ENCODE data around the gene FBXW5.

The FBXW5 gene

DNA sequence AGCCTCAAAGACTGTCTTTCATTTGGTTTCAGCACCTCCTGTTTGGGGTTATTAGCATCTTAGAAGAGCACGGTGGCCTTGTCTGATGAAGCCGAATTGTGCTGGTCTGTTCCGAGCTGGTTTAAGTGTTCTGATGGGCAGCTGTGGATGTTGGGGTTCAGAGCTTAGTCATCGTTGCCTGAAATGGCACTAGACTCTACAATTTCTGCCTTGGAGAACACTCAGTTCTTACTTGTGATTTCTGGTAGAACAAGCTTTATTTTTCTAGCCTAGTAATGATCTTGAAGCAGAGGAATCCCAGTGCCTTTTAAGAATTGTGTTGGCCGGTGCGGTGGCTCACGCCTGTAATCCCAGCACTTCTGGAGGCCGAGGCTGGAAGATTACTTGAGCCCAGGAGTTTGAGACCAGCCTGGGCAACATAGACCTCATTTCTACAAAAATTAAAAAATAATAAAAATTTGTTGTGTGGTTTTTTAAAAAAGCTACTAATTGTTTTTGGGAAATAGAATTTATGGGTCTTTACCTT lies 7.8 kb downstream of the FBXW5 start:
- no peak for DNase-seq (ENCODE audit: low read depth in 1 of 2, low spot score in 1 of 2)

DNA sequence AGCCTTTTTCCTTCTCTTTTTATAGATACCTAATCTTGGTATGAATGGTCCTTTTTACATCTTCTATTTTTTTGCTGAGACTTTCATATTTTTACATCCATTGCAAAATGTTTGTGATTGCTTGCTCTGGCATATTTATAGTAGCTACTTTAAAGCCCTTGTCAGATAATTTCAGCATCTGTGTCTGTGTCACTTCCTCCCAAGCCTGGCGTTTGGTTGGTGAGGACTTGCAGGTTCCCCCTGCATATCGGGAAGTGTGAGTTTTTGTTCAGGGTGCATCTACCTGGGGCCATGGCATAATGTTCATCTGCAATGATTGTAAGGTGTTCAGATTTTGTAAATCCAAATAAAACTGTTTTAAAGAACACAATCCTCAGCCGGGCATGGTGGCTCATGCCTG lies 8.9 kb downstream of the FBXW5 start:
- no peak for DNase-seq (ENCODE audit: low read depth in 1 of 2, low spot score in 1 of 2)

DNA sequence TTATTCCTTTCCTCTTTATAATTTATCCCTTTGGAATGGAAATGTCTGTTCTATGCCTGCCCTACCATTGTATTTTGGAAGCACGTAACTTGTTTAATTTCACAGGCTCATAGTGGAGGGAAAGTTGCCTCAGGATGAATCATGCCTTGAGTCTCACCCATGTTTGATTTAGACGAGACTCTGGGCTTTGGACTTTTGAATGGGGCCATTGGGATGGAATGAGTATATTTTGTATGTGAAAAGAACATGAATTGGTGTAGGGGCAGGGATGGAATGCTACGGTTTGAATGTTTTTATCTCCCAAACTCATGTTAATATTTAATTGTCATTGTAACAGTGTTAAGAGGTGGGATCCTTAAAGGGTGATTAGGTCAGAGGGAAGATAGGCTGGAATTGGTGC lies 10.3 kb downstream of the FBXW5 start:
- no peak for DNase-seq (ENCODE audit: low read depth in 1 of 2, low spot score in 1 of 2)

DNA sequence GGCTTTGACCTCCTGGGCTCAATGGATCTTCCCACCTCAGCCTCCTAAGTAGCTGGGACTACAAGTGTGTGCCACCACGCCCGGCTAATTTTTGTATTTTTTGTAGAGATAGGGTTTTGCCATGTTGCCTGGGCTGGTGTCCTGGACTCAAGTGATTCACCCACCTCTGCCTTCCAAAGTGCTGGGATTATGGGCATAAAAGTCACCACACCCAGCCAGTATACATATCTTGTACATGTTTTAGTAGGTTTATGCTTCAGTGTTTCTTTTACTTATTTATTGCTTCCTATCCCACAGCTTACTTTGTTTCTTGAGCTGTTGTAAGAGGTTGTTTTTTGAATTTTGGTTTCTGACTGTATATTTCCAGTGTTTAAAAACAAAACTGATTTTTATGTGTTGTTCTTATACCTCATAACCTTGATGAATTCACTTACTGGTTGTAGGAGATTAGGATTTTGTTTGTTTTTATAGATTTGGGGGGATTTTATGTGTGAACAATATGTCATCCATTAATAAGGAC lies 12.9 kb downstream of the FBXW5 start:
- DNase-seq (ENCODE audit: low read depth in 1 of 2, low spot score in 1 of 2), result no peak

DNA sequence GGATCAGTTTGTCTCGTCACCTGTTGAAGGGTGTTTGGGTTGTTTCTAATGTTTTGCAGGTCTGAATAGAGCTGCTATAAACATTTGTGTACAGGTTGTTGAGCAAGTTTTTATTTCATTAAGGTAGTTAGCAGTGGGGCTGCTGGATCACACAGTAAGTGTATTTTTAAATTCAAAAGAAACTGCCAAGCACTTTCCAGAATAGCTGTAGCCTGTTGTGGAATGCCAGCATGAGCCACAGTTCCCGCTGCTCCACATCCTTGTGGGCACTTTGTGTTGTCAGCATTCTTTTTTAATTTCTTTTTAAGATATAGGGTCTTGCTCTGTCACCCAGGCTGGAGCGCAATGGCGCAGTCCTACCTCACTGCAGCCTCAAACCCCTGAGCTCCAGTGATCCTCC lies 14.5 kb downstream of the FBXW5 start:
- no peak for DNase-seq (ENCODE audit: low read depth in 1 of 2, low spot score in 1 of 2)

DNA sequence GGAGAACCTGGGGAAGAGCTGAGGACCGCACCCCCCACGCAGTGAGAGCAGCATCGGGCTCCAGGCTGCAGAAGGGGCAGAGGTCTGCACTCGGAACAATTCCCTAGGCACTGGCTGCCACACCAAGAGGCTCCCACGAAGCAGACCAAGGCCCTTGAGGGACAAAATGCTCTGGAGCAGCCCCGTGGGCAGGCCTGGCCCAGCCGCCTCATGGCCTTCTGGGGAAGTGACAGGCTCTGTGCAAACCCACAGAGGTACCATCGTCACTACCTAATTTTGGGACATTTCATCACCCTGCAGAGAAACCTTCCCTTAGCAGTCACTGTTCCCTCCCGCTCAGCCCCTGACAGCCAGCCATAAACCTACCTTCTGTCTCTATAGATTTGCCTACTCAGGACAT lies 15.9 kb downstream of the FBXW5 start:
- DNase-seq (ENCODE audit: low read depth in 1 of 2, low spot score in 1 of 2), result no peak

DNA sequence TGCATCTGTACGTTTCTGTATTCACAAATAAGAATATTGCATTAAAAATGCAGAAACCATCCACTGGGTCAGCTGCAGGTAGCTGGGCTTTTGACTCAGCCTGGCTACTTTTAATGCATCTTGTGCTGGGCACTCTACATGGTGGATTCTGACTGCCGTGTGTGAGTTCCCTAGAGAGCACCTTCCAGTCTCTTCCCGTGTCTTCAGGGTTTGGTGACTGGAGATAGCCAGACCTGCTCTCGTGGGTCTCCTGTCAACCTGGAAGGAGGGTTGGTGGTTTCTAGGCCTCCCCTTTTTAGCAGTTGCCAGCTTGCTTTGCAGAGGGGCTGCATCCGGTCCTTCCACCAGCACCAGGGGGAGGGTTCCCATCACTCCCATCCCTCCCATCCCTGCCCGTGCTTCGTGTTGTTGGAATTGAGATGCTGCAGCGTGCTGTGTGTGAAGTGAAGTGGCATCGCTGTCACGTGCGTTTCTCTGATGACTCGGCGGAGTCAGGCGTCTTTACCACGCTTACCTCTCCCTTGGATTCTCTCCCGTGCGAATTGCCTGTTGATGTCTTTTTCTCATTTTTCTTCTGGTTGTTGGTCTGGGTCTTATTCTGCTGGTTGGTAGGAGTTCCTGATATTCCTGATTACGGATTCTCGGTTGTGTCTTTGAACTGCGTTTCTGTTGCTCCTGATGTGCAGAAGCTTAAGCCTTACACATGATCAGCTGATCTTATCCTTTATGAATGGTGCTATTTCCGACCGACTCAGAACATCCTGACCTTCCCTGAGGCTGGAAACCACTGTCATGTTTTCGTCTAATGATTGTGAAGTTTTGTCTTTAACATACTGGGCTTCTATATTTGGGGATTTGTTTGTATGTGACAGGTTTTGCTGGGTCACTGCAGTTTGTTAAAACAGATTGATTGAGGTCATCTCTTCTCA lies 16.9 kb downstream of the FBXW5 start:
- DNase-seq (ENCODE audit: low read depth in 1 of 2, low spot score in 1 of 2), result no peak

DNA sequence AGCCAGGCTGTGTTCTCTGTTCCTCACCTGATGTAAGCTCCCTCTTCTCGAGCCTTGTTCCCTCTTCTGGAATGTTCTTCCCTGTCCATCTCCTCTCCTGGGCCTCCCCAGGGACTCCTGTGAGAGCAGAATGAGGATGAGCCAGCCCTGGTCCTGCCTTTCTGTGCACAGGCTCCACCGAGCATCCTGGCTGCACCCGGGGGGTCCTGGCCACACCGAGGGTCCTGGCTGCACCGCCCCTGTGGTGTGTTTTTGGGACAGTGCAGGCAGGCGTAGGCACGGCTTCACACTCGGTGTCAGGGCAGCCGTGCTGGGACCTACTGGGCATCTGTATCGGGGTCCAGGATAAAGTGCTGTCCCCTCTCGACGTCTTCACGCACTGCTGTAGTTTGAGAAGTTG lies 17.8 kb downstream of the FBXW5 start:
- no peak for DNase-seq (ENCODE audit: low read depth in 1 of 2, low spot score in 1 of 2)

DNA sequence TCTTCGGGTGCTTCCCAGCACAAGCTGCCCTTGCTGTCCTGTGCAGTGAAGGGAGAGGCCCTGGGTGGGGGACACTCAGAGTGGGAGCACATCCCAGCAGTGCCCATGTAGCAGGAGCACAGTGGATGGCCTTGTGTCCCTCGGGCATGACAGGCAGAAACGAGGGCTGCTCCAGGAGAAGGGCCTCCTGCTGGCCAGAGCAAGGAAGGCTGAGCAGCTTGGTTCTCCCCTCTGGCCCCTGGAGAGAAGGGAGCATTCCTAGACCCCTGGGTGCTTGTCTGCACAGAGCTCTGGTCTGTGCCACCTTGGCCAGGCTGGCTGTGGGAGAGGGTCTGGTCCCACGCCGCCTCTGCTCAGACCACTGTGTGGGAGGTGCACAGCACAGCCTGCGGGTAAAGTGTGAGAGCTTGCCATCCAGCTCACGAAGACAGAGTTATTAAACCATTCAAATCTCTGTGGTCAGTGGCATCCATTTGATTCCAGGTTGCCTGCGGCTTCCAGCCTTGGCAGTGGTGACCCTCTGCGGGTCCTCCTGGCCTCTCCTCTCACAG lies 18.3 kb downstream of the FBXW5 start:
- DNase-seq (ENCODE audit: low read depth in 1 of 2, low spot score in 1 of 2), result no peak

DNA sequence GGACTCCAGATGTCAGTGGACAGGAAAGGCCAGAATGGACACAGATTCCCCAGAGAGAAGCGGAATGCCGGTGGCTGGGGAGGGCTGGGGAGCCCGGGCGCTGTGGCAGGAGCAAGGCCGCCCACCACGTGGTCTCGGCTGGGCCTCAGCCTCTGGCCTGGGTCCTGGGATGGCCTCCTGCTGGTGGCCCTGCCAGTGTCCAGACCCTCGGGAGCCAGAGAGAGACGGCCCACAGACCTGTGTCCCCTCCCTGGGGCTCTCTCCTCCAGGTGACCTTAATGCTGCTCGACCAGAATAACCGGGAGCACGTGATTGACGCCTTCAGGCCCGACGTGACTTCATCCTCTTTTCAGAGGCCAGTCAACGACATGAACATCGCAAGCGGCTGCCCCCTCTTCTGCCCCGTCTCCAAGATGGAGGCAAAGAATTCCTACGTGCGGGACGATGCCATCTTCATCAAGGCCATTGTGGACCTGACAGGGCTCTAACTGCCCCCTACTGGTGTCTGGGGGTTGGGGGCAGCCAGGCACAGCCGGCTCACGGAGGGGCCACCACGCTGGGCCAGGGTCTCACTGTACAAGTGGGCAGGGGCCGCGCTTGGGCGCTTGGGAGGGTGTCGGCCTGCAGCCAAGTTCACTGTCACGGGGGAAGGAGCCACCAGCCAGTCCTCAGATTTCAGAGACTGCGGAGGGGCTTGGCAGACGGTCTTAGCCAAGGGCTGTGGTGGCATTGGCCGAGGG lies 19.0 kb downstream of the FBXW5 start:
- no peak for DNase-seq (ENCODE audit: low read depth in 1 of 2, low spot score in 1 of 2)

DNA sequence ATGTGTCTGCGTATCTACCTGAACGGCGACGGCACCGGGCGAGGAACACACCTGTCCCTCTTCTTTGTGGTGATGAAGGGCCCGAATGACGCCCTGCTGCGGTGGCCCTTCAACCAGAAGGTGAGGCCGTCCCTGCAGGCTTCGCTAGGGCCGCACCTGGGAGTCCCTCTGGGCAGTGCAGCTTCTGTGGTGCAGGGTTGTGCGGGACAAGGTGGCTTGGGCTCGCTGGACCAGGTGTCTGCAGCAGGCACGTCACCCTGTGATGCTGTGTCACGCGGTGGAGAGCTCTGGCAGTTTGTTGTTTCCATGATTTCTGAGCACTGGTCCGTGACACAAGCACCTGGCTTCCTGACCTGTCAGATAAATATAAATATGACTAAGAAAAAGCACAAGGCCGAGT lies 20.7 kb downstream of the FBXW5 start:
- no peak for DNase-seq (ENCODE audit: low read depth in 1 of 2, low spot score in 1 of 2)

DNA sequence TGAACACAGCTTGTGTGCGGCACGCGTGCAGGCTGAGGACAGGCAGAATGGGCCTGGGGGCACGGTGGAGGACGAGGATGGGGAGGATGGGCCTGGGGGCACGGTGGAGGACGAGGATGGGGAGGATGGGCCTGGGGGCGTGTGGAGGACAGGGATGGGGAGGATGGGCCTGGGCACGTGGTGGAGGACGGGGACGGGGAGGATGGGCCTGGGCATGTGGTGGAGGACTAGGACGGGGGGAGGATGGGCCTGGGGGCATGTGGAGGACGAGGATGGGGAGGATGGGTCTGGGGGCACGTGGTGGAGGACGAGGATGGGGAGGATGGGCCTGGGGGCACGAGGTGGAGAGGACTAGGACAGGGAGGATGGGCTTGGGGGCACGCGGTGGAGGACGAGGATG lies 22.0 kb downstream of the FBXW5 start:
- DNase-seq (ENCODE audit: low read depth in 1 of 2, low spot score in 1 of 2), result no peak

DNA sequence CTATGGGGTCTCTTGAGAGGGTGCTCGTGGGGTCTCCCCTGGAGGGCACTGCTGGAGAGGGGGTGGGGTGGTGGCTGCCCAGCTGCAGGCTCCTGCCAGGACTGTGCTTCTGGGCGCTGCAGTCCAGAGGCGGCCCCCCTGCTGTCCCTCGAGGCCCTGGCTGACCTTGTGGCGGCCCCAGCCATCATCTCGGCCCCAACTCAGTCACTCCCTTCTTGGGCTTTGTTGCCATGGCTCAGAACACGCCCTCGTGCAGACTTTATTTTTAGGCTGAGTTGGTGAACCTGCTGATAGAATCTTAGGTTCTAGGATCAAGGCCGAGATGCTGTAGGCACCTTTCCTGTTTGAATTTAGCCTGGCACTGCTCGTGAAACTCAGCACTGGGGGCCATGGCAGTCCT lies 22.8 kb downstream of the FBXW5 start:
- no peak for DNase-seq (ENCODE audit: low read depth in 1 of 2, low spot score in 1 of 2)

DNA sequence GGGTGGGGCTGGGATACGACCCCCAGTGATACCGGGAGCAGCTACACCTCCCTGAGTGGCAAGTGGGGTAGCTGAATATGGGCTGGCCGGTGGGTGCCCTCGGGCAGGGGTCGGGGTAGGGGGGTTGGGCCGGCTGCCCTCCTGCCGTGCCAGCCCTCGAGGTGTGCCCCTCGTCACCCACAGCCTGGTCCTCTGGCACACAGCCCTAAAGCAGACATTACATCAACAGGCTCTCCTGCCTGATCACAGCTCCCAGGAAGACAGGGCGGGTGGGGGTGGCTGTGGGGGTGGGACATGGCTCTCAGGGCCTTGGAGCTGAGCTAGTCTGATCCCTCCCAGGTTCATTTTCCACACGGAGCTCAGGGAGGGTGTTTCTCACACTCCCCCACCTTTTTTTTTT lies 23.2 kb downstream of the FBXW5 start:
- DNase-seq (ENCODE audit: low read depth in 1 of 2, low spot score in 1 of 2), result no peak

DNA sequence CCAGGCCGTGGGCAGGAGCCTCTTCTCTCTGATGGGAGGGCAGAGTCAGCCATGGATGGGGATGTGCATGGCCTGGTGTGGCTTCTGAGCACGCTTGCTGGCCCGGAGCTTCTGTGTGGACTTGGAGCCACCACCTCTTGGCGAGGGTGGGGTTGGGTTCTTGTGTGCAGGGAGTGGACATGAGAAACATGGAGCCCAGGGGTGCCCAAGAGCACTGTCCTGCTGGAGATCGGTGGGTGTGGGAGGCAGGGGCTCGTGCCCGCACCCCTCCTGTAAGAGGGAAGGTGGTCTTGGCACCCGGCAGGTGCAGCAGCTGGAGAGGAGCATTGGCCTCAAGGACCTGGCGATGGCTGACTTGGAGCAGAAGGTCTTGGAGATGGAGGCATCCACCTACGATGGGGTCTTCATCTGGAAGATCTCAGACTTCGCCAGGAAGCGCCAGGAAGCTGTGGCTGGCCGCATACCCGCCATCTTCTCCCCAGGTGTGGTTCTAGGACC lies 23.8 kb downstream of the FBXW5 start:
- no peak for DNase-seq (ENCODE audit: low read depth in 1 of 2, low spot score in 1 of 2)

DNA sequence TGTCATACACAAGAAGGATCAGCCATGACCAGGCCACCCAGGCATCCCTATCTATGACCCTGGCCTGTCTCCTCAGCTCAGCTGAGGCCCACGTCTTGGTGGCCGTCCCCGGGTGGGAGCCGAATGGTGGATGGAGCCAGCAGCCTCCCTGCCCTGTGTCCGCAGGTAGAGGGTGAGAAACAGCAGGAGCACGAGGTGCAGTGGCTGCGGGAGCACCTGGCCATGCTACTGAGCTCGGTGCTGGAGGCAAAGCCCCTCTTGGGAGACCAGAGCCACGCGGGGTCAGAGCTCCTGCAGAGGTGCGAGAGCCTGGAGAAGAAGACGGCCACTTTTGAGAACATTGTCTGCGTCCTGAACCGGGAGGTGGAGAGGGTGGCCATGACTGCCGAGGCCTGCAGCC lies 24.5 kb downstream of the FBXW5 start:
- no peak for DNase-seq (ENCODE audit: low read depth in 1 of 2, low spot score in 1 of 2)

DNA sequence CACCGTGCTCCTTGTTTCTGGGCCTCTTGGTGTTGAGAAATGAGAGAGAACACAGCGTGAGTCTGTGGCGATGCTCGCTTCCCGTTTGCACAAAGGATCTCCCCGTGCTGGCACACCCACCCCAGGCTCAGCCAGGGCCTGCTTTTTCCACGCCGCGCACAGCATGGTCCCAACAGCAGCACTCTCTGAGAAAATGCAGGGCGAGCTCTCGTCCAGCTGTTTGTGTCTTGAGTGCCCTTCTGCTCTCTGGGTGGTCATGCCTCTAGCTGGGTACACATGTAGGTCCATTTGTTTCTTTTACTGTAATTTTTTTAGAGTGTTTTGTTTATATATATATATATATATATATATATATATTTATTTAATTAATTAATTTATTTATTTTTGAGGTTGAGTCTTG lies 26.6 kb downstream of the FBXW5 start:
- DNase-seq (ENCODE audit: low read depth in 1 of 2, low spot score in 1 of 2), result no peak

DNA sequence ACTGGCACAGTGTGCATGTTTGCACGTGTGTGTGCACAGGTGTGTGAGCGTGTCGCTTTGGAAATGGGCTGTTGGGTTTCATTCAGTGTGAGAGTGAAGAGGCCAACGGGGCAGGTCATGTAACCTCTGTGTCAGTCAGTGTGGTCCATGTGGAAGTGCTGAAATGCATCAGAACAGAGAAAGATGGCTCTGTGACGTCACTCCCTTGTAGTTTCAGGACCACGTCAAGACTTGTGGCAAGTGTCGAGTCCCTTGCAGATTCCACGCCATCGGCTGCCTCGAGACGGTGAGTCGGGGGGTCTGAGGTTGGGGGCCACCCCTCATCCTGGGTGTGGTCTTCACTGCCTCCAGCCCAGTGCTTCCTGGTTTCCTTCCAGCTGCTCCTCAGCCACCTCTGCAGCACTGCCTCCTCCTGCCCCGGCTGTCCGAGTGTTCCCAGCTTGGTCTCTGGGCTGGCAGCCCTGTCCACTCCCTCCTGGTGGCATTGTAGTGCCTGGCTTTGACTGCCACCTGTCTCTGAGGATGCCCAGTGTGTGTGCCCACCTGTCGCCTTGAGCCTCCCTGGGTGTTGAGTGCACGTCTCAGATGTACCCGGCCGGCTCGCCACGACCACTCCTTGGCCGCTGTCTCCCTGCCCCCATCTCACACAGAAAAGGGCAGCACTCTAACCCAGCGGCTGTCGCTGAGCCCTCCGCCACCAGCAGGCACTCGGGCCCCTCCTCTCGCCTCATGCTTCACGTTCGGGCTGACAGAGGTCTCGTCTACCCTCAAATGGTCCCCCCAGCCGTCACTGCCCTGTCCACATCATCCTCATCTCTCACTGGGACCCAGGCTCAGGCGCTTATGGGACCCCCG lies 28.0 kb downstream of the FBXW5 start:
- no peak for DNase-seq (ENCODE audit: low read depth in 1 of 2, low spot score in 1 of 2)

DNA sequence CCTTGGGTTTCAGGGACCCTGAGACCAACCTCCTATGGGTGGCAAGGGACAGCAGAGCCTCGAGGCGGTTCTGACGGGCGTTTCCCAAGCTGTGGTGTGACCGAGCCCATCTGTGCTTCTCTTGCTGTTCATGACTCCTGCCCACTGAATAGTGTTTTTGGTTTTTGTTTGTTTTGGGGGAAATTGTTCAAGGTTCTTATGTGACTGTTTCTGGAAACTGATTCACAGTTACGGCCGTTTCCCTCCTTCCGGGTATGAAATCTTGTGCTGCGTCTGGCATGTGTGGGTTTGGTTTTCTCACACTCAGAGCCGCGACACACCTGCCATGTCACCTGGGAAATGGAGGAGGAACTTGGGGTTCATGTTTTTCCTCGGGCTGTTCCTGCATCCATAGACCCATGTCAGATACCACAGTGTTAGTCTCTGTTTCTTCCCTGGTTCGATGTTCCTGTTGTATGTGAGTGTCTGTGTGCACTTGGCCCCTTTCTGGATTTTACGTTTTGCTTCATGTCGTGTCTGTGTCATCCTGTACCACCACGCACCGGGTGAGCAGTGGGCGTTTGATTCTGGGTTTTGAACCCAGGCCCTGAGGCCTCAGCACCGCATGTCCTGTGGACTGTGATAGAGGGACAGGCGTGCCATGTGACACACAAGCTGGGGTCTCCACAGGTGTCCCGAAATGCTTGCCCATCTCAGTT lies 28.8 kb downstream of the FBXW5 start:
- no peak for DNase-seq (ENCODE audit: low read depth in 1 of 2, low spot score in 1 of 2)

Data from activated CD4-positive, alpha-beta T cell treated with anti-CD3 and anti-CD28 coated beads, Interleukin-2, amount 50 U/mL, for 24 hours (primary cell).